ENCODE data around the gene CAMSAP3.
"Not testable (repeated sequence)": the region's sequence is repeated elsewhere in the genome, so short reads cannot be mapped to it uniquely, and the experiment has no call there.

The CAMSAP3 gene

DNA sequence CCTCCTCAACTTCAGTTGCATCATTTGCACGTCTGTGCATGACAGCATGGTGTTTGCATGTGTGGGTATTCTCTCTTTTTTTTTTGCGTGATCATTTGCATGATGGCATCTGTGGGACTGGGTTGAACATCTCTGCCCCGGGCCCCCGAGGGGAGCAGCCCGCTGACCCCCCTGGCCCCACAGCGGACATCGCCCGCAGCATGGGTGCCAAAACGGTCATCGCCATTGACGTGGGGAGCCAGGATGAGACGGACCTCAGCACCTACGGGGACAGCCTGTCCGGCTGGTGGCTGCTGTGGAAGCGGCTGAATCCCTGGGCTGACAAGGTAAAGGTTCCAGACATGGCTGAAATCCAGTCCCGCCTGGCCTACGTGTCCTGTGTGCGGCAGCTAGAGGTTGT is 37.0 kb upstream of the CAMSAP3 start:
- Histone ChIP-seq H3K36me3 (ENCODE audit: insufficient read depth, low read depth, low read length) (peaks cover 33% of the 10 kb centered on the region), H3K27me3 (ENCODE audit: insufficient read depth, low read length) (no peaks in the 10 kb centered on the region), H3K9me3 (ENCODE audit: insufficient read depth, low read depth, low read length) (no peaks in the 10 kb centered on the region), H3K4me1 (ENCODE audit: insufficient read depth, low read length) (no peaks in the 10 kb centered on the region), H3K4me3 (ENCODE audit: low read length) (no peak overlapping the region), H3K27ac (ENCODE audit: low read length) (no peak overlapping the region), H3K9ac (ENCODE audit: low read depth, low read length) (no peak overlapping the region)

DNA sequence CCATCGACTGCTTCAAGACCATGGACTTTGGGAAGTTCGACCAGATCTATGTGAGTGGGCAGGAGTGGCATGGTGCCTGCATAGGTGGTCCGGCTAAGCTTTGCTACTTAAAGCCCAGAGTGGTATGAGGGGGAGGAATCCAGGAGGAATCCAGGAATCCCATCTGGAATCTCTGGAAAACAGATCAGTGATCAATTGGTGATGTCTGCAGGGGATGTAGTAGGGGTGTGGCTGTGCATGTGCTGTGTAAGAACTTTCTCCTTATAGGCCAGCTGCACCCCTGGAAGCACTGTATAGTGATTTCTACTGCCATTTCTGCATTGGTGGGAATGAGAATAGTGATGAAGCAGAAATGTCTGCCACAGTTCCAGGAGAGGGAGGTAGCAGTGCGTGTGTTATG is 36.6 kb upstream of the CAMSAP3 start:
- no peaks in the 10 kb centered on the region for H3K27me3 ChIP-seq (ENCODE audit: insufficient read depth, low read length)
- no peak overlapping the region for H3K4me3 ChIP-seq (ENCODE audit: low read length)
- peaks cover 33% of the 10 kb centered on the region for H3K36me3 ChIP-seq (ENCODE audit: insufficient read depth, low read depth, low read length)
- H3K4me1 ChIP-seq (ENCODE audit: insufficient read depth, low read length) = no peaks in the 10 kb centered on the region
- H3K9me3 ChIP-seq (ENCODE audit: insufficient read depth, low read depth, low read length) = no peaks in the 10 kb centered on the region
- H3K27ac ChIP-seq (ENCODE audit: low read length) = no peak overlapping the region
- H3K9ac ChIP-seq (ENCODE audit: low read depth, low read length) = no peak overlapping the region

DNA sequence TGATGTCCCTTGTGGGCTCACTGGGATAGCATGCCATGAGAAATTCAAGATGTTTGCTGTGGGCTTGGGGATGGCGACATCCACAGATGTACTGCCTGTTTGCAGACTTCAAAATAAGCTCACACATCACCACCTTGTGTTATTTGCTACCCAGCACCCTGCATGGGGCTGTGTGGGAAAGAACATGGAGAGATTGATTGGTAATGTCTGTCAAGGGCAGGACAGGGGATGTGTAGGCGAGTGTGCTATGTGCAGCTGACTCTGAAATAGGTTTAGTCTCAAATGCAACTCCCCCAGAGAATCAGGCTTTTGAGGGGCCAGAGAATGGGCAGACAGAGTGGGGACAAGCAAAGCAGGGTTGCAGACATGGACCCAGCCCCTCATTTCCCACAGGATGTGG is 35.4 kb upstream of the CAMSAP3 start:
- H3K4me3 ChIP-seq (ENCODE audit: low read length) = no peak overlapping the region
- no peaks in the 10 kb centered on the region for H3K9me3 ChIP-seq (ENCODE audit: insufficient read depth, low read depth, low read length)
- no peak overlapping the region for H3K9ac ChIP-seq (ENCODE audit: low read depth, low read length)
- no peaks in the 10 kb centered on the region for H3K27me3 ChIP-seq (ENCODE audit: insufficient read depth, low read length)
- no peaks in the 10 kb centered on the region for H3K4me1 ChIP-seq (ENCODE audit: insufficient read depth, low read length)
- no peak overlapping the region for H3K27ac ChIP-seq (ENCODE audit: low read length)
- H3K36me3 ChIP-seq (ENCODE audit: insufficient read depth, low read depth, low read length) = peaks cover 30% of the 10 kb centered on the region

DNA sequence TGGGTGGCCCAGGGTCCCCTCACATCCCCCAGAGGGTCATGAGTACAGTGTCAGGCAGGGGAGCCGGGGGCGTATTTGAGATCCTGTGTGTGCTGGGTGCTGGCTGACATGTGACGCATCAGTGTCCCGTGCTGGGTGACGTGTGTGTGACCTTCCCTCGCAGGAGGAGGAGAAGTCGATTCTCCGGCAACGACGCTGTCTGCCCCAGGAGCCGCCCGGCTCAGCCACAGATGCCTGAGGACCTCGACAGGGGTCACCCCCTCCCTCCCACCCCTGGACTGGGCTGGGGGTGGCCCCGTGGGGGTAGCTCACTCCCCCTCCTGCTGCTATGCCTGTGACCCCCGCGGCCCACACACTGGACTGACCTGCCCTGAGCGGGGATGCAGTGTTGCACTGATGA is 34.3 kb upstream of the CAMSAP3 start:
- H3K9me3 ChIP-seq (ENCODE audit: insufficient read depth, low read depth, low read length) = no peaks in the 10 kb centered on the region
- no peaks in the 10 kb centered on the region for H3K4me1 ChIP-seq (ENCODE audit: insufficient read depth, low read length)
- no peak overlapping the region for H3K9ac ChIP-seq (ENCODE audit: low read depth, low read length)
- peaks cover 27% of the 10 kb centered on the region for H3K36me3 ChIP-seq (ENCODE audit: insufficient read depth, low read depth, low read length)
- no peaks in the 10 kb centered on the region for H3K27me3 ChIP-seq (ENCODE audit: insufficient read depth, low read length)
- no peak overlapping the region for H3K4me3 ChIP-seq (ENCODE audit: low read length)
- no peak overlapping the region for H3K27ac ChIP-seq (ENCODE audit: low read length)

DNA sequence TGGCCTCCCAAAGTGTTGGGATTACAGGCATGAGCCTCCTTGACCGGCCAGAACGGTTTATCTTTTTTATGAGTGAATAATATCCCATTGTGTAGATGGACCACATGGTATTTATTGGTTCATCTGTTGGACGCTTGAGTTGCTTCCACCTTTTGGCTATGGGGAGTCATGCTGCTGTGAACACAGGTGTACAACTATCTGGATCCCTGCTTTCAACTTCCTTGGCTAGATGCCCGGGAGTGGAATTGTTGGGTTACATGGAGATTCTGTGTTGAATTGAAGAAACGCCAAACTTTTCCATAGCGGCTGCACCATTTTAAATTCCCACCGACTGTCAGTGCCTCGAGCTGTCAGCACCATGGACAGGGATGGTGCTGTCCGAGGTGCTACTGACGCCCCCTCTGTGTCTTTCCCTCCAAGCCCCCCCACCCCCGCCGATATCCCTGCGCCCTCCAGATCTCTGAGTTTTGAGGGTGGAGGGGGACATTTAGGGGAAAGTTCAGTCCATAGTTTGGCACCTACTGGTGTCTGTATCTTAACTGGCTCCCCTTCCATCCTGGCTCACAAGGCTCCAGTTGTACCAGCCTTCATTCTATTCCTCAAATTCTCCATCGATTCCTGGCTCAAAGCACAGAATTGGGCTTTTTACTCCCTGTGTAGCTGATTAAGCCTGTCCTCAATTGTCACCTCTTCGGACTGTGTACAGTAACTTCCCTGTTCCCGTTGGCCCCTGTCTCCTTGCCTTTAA is 32.8 kb upstream of the CAMSAP3 start:
- no peaks in the 10 kb centered on the region for H3K4me1 ChIP-seq (ENCODE audit: insufficient read depth, low read length)
- no peak overlapping the region for H3K4me3 ChIP-seq (ENCODE audit: low read length)
- no peaks in the 10 kb centered on the region for H3K27me3 ChIP-seq (ENCODE audit: insufficient read depth, low read length)
- H3K9me3 ChIP-seq (ENCODE audit: insufficient read depth, low read depth, low read length) = no peaks in the 10 kb centered on the region
- H3K36me3 ChIP-seq (ENCODE audit: insufficient read depth, low read depth, low read length) = peaks cover 14% of the 10 kb centered on the region
- H3K9ac ChIP-seq (ENCODE audit: low read depth, low read length) = no peak overlapping the region
- H3K27ac ChIP-seq (ENCODE audit: low read length) = no peak overlapping the region

DNA sequence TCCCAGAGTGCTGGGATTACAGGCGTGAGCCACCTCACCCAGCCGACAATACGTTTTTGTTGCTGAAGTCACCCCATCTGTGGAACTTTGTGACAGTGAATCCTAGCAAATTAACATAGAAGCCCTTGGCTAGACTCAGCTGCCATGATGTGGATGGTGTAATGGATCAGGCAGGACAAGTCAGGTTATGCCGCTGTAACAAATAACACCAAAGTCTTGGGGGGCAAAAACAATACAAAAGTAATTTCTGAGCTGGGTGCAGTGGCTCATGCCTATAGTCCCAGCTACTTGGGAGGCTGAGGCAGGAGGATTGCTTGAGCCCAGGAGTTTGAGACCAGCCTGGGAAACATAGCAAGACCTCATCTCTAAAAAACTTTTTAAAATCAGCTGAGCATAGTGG is 30.8 kb upstream of the CAMSAP3 start:
- Histone ChIP-seq H3K4me1 (ENCODE audit: insufficient read depth, low read length) (no peaks in the 10 kb centered on the region), H3K27ac (ENCODE audit: low read length) (no peak overlapping the region), H3K9me3 (ENCODE audit: insufficient read depth, low read depth, low read length) (no peaks in the 10 kb centered on the region), H3K27me3 (ENCODE audit: insufficient read depth, low read length) (no peaks in the 10 kb centered on the region), H3K36me3 (ENCODE audit: insufficient read depth, low read depth, low read length) (no peaks in the 10 kb centered on the region), H3K4me3 (ENCODE audit: low read length) (no peak overlapping the region), H3K9ac (ENCODE audit: low read depth, low read length) (no peak overlapping the region)

DNA sequence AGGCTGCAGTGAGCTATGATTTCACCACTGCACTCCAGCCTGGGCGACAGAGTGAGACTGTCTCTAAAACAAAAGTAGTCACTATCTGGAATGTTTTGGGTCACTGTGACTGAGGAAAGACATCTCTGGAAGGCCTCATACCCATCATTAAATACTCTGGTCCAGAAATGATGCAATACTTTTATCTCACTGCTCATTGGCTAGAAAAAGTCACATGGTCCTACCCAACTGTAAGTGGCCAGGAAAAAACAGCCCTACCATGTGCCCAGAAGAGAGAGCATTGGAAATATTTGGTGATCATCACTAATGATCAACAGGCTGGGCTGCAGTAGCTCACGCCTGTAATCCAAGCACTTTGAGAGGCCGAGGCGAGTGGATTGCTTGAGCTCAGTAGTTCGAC is 30.3 kb upstream of the CAMSAP3 start:
- Histone ChIP-seq H3K4me1 (ENCODE audit: insufficient read depth, low read length) (no peaks in the 10 kb centered on the region), H3K36me3 (ENCODE audit: insufficient read depth, low read depth, low read length) (no peaks in the 10 kb centered on the region), H3K27me3 (ENCODE audit: insufficient read depth, low read length) (no peaks in the 10 kb centered on the region), H3K4me3 (ENCODE audit: low read length) (no peak overlapping the region), H3K27ac (ENCODE audit: low read length) (no peak overlapping the region), H3K9me3 (ENCODE audit: insufficient read depth, low read depth, low read length) (no peaks in the 10 kb centered on the region), H3K9ac (ENCODE audit: low read depth, low read length) (no peak overlapping the region)

DNA sequence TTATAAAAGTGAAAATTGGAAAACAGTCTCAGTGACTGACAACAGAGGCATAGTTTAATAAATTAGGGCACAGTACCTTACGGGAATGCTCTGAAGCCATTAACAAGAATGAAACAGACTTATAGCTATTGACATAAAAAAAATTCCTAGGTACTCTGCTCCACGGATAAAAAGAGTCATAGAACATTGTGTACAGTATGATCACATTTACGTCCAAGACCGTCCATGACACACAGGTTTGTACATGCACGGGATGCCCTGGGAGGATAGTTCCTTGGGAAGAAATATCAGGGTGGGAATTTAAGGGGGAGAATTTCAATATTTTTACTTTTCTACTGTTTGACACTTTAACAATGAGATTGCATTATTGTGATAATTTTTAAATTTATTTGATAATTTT is 24.9 kb upstream of the CAMSAP3 start:
- H3K4me1 ChIP-seq (ENCODE audit: insufficient read depth, low read length) = no peaks in the 10 kb centered on the region
- H3K4me3 ChIP-seq (ENCODE audit: low read length) = no peak overlapping the region
- no peaks in the 10 kb centered on the region for H3K36me3 ChIP-seq (ENCODE audit: insufficient read depth, low read depth, low read length)
- H3K27me3 ChIP-seq (ENCODE audit: insufficient read depth, low read length) = no peaks in the 10 kb centered on the region
- H3K9ac ChIP-seq (ENCODE audit: low read depth, low read length) = no peak overlapping the region
- H3K27ac ChIP-seq (ENCODE audit: low read length) = no peak overlapping the region
- no peaks in the 10 kb centered on the region for H3K9me3 ChIP-seq (ENCODE audit: insufficient read depth, low read depth, low read length)

DNA sequence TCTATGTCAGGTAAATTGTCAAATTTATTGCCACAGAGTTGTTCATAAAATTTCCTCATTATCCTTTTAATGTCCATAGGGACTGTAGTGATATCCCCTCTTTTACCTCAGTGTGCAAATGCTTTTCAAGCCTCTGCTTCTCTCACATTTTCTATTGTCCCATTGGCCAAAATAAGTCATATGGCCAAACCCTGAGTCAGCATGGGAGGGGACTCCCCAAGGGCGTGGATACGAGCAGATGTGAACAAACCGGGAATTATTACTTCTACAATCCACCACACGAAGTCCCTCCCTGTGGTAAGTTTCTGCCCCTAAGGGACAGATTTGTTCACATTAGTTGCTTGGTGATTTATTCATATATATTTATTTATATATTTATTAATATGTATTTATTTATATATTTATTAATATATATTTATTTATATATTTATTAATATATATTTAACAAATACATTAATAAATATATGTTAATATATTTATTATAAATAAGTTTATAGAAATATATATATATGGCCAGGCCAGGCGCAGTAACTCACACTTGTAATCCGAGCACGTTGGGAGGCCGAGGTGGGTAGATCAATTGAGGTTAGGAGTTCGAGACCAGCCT is 20.1 kb upstream of the CAMSAP3 start:
- Histone ChIP-seq H3K9ac (ENCODE audit: low read depth, low read length) (no peak overlapping the region), H3K27me3 (ENCODE audit: insufficient read depth, low read length) (peaks cover 5% of the 10 kb centered on the region; the same call in 1 of the 2 replicates), H3K9me3 (ENCODE audit: insufficient read depth, low read depth, low read length) (no peaks in the 10 kb centered on the region), H3K4me3 (ENCODE audit: low read length) (no peak overlapping the region), H3K36me3 (ENCODE audit: insufficient read depth, low read depth, low read length) (no peaks in the 10 kb centered on the region), H3K4me1 (ENCODE audit: insufficient read depth, low read length) (no peaks in the 10 kb centered on the region), H3K27ac (ENCODE audit: low read length) (no peak overlapping the region)

DNA sequence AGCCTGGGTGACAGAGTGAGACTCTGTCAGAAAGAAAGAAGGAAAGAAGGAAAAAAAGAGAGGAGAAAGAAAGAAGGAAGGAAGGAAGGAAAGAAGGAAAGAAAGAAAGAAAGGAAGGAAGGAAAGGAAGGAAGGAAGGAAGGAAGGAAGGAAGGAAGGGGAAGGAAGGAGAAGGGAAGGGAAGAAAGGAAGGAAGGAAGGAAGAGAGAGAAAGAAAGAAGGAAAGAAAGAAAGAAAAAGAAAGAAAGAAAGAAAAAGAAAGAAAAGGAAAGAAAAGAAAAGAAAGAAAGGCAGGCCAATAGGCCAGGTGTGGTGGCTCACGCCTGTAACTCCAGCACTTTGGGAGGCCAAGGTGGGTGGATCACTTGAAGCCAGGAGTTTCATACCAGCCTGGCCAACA is 18.2 kb upstream of the CAMSAP3 start:
- not testable (repeated sequence) for H3K9ac ChIP-seq (ENCODE audit: low read depth, low read length); H3K9me3 ChIP-seq (ENCODE audit: insufficient read depth, low read depth, low read length); H3K4me3 ChIP-seq (ENCODE audit: low read length); H3K27me3 ChIP-seq (ENCODE audit: insufficient read depth, low read length); H3K36me3 ChIP-seq (ENCODE audit: insufficient read depth, low read depth, low read length); H3K27ac ChIP-seq (ENCODE audit: low read length); H3K4me1 ChIP-seq (ENCODE audit: insufficient read depth, low read length)

DNA sequence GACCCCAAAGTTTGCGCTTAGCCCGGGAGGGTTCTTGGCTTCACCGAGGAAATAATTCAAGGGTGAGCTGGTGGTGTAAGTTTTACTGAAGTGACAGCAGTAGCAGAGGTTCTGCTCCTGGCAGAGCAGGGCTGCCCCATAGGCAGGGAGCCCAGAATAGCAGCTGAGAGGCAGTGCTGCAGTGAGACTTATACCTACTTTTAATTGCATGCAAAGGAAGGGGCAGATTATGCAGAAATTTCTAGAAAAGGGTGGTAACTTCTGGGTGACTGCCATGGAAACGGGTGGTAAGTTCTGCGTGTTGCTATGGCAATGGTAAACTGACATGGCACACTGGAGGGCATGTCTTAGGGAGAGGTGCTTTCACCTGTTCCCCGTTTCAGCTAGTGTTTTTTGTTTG is 17.5 kb upstream of the CAMSAP3 start:
- no peaks in the 10 kb centered on the region for H3K4me1 ChIP-seq (ENCODE audit: insufficient read depth, low read length)
- peaks cover 9% of the 10 kb centered on the region; the same call in 1 of the 2 replicates for H3K27me3 ChIP-seq (ENCODE audit: insufficient read depth, low read length)
- H3K27ac ChIP-seq (ENCODE audit: low read length) = no peak overlapping the region
- H3K4me3 ChIP-seq (ENCODE audit: low read length) = no peak overlapping the region
- no peak overlapping the region for H3K9ac ChIP-seq (ENCODE audit: low read depth, low read length)
- H3K36me3 ChIP-seq (ENCODE audit: insufficient read depth, low read depth, low read length) = no peaks in the 10 kb centered on the region
- H3K9me3 ChIP-seq (ENCODE audit: insufficient read depth, low read depth, low read length) = no peaks in the 10 kb centered on the region

DNA sequence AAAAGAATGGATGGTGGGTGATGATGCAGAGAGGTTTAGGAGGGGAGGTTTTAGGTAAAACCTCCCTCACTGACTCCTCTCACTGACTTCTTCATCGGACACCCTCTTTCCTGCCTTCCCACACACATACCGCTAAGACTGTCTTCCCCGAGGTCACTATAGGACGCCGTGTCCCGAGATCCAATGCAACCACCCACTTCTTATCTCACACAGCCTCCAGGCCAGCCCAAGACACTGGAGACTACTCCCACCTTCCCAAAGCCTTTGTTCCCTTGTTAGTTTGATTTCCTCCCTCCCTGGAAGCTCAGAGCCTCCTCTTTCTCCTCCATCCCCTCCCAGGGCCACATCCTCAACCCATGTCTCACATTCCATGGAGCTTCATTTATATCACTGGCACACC is 16.5 kb upstream of the CAMSAP3 start:
- H3K9ac ChIP-seq (ENCODE audit: low read depth, low read length) = no peak overlapping the region
- H3K4me1 ChIP-seq (ENCODE audit: insufficient read depth, low read length) = no peaks in the 10 kb centered on the region
- no peak overlapping the region for H3K27ac ChIP-seq (ENCODE audit: low read length)
- peaks cover 9% of the 10 kb centered on the region; the same call in 1 of the 2 replicates for H3K27me3 ChIP-seq (ENCODE audit: insufficient read depth, low read length)
- H3K4me3 ChIP-seq (ENCODE audit: low read length) = no peak overlapping the region
- H3K9me3 ChIP-seq (ENCODE audit: insufficient read depth, low read depth, low read length) = no peaks in the 10 kb centered on the region
- H3K36me3 ChIP-seq (ENCODE audit: insufficient read depth, low read depth, low read length) = no peaks in the 10 kb centered on the region
